Colonic mucosa (tissue), 4 donors: ENCODE measurements around the gene REC8. TPM values are rescaled to one million over a fixed set of nuclear protein-coding genes. Genes with fewer than 3 reads are reported as not detected.

Source experiments
- DNase-seq: peaks from one replicate; pipeline ENCODE4 v3.0.0-alpha.2; 2020
- H3K27ac ChIP-seq: fragments of 200-600 bp; one replicate; pipeline ENCODE4 v1.8.0; 2021
- H3K27me3 ChIP-seq: fragments of 200-600 bp; one replicate; pipeline ENCODE4 v1.8.0; 2021
- H3K36me3 ChIP-seq: fragments of 200-600 bp; one replicate; pipeline ENCODE4 v1.8.0; 2021
- H3K4me1 ChIP-seq: fragments of 200-600 bp; one replicate; pipeline ENCODE4 v1.8.0; 2021; ENCODE audit warnings: mild to moderate bottlenecking
- H3K4me3 ChIP-seq: fragments of 200-600 bp; one replicate; pipeline ENCODE4 v1.8.0; 2021
- H3K9ac ChIP-seq, 2 donors: one replicate each; pipeline ENCODE4 v1.7.0; 2013; ENCODE audit warnings: control low read depth in 2 of 2, low read depth in 2 of 2, low read length in 2 of 2
- H3K9me3 ChIP-seq: fragments of 200-600 bp; one replicate; pipeline ENCODE4 v1.8.0; 2021
- intact Hi-C: fragments of 100-400 bp; cut with DNase I; formaldehyde crosslinking; loops from one replicate; pipeline ENCODE4 v1.14.1; 2022
- total RNA-seq, 2 donors: library from RNA; stranded (reverse); fragmentation: NEBNext Ultra II Directional in 1 of 2; extraction: Animal tissue kit (Norgen Biotek cat#: 25700) in 1 of 2; gene quantifications; one replicate each; pipeline ENCODE4 v1.2.1, GENCODE V29; 2021
- TF ChIP-seq, protein P1 (sequence below): fragments of 200-600 bp; IDR thresholded peaks from one replicate; pipeline ENCODE4 v1.8.0; 2022; ENCODE audit warnings: antibody characterized with exemption, mild to moderate bottlenecking
- donor health status: healthy.
- donor health status: DM: no; HTN: no; CAD: no.
- donor health status: DM: no; HTN: no; CAD: no.

REC8 gene
- total RNA-seq, 2 donors from 2014 or later: 5.1 TPM

DNA sequence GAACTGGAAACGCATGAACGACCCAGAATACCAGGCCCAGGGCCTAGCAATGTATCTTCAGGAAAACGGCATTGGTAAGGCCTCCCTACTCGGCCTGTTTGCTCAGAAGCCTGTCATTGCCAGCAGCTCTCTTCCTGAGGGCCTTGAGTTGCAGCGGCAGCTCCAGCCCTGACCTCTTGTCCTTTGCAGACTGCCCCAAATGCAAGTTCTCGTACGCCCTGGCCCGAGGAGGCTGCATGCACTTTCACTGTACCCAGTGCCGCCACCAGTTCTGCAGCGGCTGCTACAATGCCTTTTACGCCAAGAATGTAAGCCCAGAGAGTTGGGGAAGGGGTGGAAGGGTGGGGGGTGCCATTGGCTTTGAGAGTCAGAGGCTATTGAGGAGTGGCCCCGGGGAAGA, 14.5 kb upstream of the REC8 start:
- no peak for DNase-seq
- Histone ChIP-seq H3K36me3 (peaks cover 10% of the 10 kb centered on the region), H3K4me1 (peaks cover 4% of the 10 kb centered on the region), H3K9me3 (no peaks in the 10 kb centered on the region), H3K4me3 (no peak overlapping the region), H3K27ac (no peak overlapping the region), H3K27me3 (no peaks in the 10 kb centered on the region), H3K9ac (no peak overlapping the region)
- TF ChIP-seq, protein P1, sequence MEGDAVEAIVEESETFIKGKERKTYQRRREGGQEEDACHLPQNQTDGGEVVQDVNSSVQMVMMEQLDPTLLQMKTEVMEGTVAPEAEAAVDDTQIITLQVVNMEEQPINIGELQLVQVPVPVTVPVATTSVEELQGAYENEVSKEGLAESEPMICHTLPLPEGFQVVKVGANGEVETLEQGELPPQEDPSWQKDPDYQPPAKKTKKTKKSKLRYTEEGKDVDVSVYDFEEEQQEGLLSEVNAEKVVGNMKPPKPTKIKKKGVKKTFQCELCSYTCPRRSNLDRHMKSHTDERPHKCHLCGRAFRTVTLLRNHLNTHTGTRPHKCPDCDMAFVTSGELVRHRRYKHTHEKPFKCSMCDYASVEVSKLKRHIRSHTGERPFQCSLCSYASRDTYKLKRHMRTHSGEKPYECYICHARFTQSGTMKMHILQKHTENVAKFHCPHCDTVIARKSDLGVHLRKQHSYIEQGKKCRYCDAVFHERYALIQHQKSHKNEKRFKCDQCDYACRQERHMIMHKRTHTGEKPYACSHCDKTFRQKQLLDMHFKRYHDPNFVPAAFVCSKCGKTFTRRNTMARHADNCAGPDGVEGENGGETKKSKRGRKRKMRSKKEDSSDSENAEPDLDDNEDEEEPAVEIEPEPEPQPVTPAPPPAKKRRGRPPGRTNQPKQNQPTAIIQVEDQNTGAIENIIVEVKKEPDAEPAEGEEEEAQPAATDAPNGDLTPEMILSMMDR: no peak
- intact Hi-C loops: no loop called here

DNA sequence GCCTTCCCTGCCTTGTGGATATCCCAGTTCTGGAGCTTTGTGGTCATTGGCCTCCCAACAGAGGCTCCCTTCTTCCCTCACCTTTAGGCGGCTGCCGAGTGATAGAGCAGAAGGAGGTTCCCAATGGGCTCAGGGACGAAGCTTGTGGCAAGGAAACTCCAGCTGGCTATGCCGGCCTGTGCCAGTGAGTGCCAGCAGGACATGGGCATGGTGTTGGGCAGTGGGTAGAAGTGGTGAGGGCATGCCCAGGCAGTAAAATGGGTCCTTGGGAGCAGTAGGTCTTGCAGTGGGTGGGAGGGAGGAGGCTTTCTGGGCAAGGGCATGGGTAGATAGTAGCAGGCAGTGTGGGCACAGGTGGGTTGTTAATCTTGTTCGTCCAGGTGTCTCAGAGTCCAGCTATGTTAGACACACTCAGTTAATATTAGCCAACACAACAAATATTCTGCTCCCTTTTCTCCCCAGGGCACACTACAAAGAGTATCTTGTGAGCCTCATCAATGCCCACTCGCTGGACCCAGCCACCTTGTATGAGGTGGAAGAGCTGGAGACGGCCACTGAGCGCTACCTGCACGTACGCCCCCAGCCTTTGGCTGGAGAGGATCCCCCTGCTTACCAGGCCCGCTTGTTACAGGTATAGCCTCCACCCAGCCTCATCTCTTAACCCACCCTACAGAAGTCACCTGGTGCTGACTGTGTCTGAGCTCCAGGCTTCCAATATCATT, 11.9 kb upstream of the REC8 start:
- no peak for DNase-seq
- peaks cover 13% of the 10 kb centered on the region for H3K4me1 ChIP-seq
- H3K27ac ChIP-seq: peak overlapping the region; percentile 98
- H3K9me3 ChIP-seq: no peaks in the 10 kb centered on the region
- no peak overlapping the region for H3K4me3 ChIP-seq
- no peaks in the 10 kb centered on the region for H3K27me3 ChIP-seq
- TF ChIP-seq, protein P1: no peak
- peaks cover 25% of the 10 kb centered on the region for H3K36me3 ChIP-seq
- no peak overlapping the region for H3K9ac ChIP-seq
- intact Hi-C loops: no loop called here

DNA sequence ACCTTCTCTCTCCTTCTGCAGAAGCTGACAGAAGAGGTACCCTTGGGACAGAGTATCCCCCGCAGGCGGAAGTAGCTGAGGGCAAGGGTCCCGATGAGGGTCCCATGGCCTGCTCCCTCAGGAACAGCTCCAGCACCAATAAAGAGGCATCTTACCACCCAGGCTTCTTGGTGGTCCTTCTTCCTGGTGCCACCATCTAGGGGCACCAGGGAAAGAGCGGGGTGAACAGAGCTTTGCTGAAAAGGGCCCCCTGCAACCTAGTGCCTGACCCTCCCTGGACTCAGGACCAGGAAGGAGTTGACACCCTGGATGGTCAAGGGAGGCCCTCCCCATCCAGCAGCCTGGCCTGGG, 11.4 kb upstream of the REC8 start:
- no peaks in the 10 kb centered on the region for H3K27me3 ChIP-seq
- peak overlapping the region in 1 of 2 donors; percentile 85 for H3K9ac ChIP-seq
- peak overlapping the region; percentile 98 for H3K27ac ChIP-seq
- peaks cover 25% of the 10 kb centered on the region for H3K36me3 ChIP-seq
- H3K4me3 ChIP-seq: no peak overlapping the region
- TF ChIP-seq, protein P1: no peak
- H3K9me3 ChIP-seq: no peaks in the 10 kb centered on the region
- DNase-seq: no peak
- peaks cover 13% of the 10 kb centered on the region for H3K4me1 ChIP-seq
- intact Hi-C loops: no loop called here

DNA sequence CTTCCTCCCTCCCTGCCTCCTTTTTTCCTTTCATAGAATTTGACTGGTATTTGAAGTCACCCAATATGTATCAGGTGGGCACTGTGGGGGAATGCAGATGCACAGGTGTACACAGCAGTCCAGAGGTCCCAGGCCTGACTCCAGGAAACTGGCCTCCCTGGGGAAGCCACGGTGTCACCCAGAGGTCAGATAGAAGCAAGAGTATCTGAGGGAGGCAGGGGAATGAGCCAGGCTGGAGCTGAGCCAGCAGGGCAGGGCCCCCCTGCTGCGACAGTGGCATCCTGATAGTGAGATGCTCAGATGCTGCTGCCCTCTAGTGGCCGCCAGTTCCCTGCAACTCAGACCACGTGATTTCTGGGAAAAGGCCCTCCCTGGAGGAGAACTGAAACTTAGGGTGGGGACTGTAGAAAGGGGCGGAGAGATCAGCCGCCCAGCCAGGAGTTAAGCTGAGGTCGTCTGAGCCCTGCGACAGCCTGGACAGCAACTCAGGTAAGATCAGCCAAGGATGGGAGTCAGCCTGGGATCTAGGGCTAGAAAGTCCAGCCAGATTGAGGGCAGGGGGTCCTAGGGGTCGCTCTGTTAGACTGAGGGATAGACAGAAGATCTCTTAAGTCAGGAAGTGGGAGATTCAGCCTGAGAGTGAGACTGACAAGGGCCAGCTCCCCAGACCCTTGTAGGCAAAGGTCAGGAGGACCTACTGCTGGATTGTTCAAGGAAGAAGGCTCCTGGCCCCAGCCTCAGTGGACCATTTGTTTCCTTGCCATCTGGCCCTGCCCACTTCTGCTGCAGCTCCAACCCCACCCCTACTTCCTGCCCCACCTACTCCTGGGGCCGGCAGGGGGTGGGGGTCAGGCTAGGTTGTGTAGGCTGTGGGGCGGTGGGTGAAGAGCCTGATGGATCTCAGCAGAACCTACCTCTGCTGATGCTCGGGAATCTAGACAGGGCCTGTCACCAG, 10.8 kb upstream of the REC8 start, which contains the start of gene IRF9:
Gene IRF9 (plus strand): TSS at position 416 of the 955 bp plus-strand sequence. CDS start 880 bp downstream, outside the sequence.
- DNase-seq: peak; percentile 98
- peak within 1 kb of the TSS; percentile 85 to 88 for H3K9ac ChIP-seq
- peaks cover 13% of the 10 kb centered on the region for H3K4me1 ChIP-seq
- H3K4me3 ChIP-seq: peak within 1 kb of the TSS; percentile 75
- H3K36me3 ChIP-seq: peaks cover 24% of the 10 kb centered on the region
- TF ChIP-seq, protein P1: peak; percentile 95
- peak within 1 kb of the TSS; percentile 98 for H3K27ac ChIP-seq
- H3K27me3 ChIP-seq: no peaks in the 10 kb centered on the region
- intact Hi-C loops: no loop called here
- H3K9me3 ChIP-seq: no peaks in the 10 kb centered on the region

DNA sequence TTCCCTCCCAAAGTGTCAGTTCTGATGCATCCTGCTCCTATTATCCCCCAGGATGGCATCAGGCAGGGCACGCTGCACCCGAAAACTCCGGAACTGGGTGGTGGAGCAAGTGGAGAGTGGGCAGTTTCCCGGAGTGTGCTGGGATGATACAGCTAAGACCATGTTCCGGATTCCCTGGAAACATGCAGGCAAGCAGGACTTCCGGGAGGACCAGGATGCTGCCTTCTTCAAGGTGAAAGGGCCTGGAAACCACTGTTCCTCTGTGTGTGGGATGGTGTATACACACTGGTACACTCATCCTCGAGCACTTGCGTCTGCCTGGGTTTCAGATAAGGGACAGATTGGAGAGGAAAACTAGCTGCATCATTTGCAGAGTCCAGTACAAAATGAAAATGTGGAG, 9.8 kb upstream of the REC8 start:
- Histone ChIP-seq H3K4me1 (peaks cover 13% of the 10 kb centered on the region), H3K27ac (peak overlapping the region; percentile 98), H3K36me3 (peaks cover 24% of the 10 kb centered on the region), H3K27me3 (no peaks in the 10 kb centered on the region), H3K9me3 (no peaks in the 10 kb centered on the region), H3K4me3 (peak overlapping the region; percentile 75), H3K9ac (peak overlapping the region; percentile 85 to 88)
- intact Hi-C loops: no loop called here
- no peak for DNase-seq
- TF ChIP-seq, protein P1: no peak
